HEK293T (cell line): ENCODE data around the gene LITAFD.
"Not testable (repeated sequence)": the region's sequence is repeated elsewhere in the genome, so short reads cannot be mapped to it uniquely, and the experiment has no call there.

Source experiments
- CTCF ChIA-PET: fragments of 350-600 bp; formaldehyde crosslinking; extraction: SDS; loops from one replicate; lab custom pipeline; 2021; ENCODE audit warnings: antibody characterized with exemption, inconsistent platforms; lab: Yijun Ruan, JAX
- POLR2A ChIA-PET: fragments of 350-600 bp; formaldehyde crosslinking; extraction: SDS; loops from one replicate; lab custom pipeline; 2020; ENCODE audit warnings: antibody characterized with exemption, inconsistent platforms; lab: Yijun Ruan, JAX
- DNase-seq: peaks from one replicate; pipeline ENCODE4 v3.0.0; 2012; ENCODE audit warnings: mixed read lengths; ENCODE audit errors: extremely low spot score
- ARNT ChIP-seq: fragments of 450-650 bp; IDR thresholded peaks from 2 replicates; pipeline ENCODE4 v1.6.1; 2017; ENCODE audit warnings: mild to moderate bottlenecking
- BHLHE40 ChIP-seq: fragments of 450-650 bp; IDR thresholded peaks from 2 replicates; pipeline ENCODE4 v1.6.1; 2016; ENCODE audit warnings: mild to moderate bottlenecking, moderate library complexity, borderline replicate concordance
- CTBP1 ChIP-seq: fragments of 450-650 bp; IDR thresholded peaks from 2 replicates; pipeline ENCODE4 v1.6.1; 2016; ENCODE audit warnings: borderline replicate concordance
- ELF4 ChIP-seq: fragments of 450-650 bp; IDR thresholded peaks from 2 replicates; pipeline ENCODE4 v1.6.1; 2017; ENCODE audit warnings: antibody characterized with exemption
- FOXA1 ChIP-seq: fragments of 450-650 bp; IDR thresholded peaks from 2 replicates; pipeline ENCODE4 v1.6.1; 2016; ENCODE audit warnings: mild to moderate bottlenecking
- FOXK2 ChIP-seq: fragments of 450-650 bp; IDR thresholded peaks from 2 replicates; pipeline ENCODE4 v1.6.1; 2016; ENCODE audit warnings: mild to moderate bottlenecking
- FOXM1 ChIP-seq: fragments of 450-650 bp; IDR thresholded peaks from 2 replicates; pipeline ENCODE4 v1.6.1; 2017; ENCODE audit warnings: mild to moderate bottlenecking, borderline replicate concordance
- HDGF ChIP-seq: fragments of 450-650 bp; IDR thresholded peaks from 2 replicates; pipeline ENCODE4 v1.6.1; 2017; ENCODE audit warnings: antibody characterized with exemption, borderline replicate concordance
- L3MBTL2 ChIP-seq: fragments of 450-650 bp; conservative IDR thresholded peaks from 2 replicates; pipeline ENCODE4 v1.6.1; 2016; ENCODE audit warnings: mild to moderate bottlenecking
- LEF1 ChIP-seq: fragments of 450-650 bp; IDR thresholded peaks from 2 replicates; pipeline ENCODE4 v1.6.1; 2017; ENCODE audit warnings: mild to moderate bottlenecking, borderline replicate concordance
- NFRKB ChIP-seq: fragments of 450-650 bp; IDR thresholded peaks from 2 replicates; pipeline ENCODE4 v1.6.1; 2016; ENCODE audit warnings: mild to moderate bottlenecking, moderate library complexity
- SP1 ChIP-seq: fragments of 450-650 bp; IDR thresholded peaks from 2 replicates; pipeline ENCODE4 v1.6.1; 2017
- SUZ12 ChIP-seq: fragments of 450-650 bp; IDR thresholded peaks from 2 replicates; pipeline ENCODE4 v1.6.1; 2016; ENCODE audit warnings: mild to moderate bottlenecking
- TARDBP ChIP-seq: fragments of 450-650 bp; IDR thresholded peaks from 2 replicates; pipeline ENCODE4 v1.6.1; 2016
- ZNF384 ChIP-seq: fragments of 450-650 bp; IDR thresholded peaks from 2 replicates; pipeline ENCODE4 v1.6.1; 2016
- TF ChIP-seq, protein P1 (sequence below): fragments of 450-650 bp; IDR thresholded peaks from 2 replicates; pipeline ENCODE4 v1.6.1; 2016

Gene LITAFD

DNA sequence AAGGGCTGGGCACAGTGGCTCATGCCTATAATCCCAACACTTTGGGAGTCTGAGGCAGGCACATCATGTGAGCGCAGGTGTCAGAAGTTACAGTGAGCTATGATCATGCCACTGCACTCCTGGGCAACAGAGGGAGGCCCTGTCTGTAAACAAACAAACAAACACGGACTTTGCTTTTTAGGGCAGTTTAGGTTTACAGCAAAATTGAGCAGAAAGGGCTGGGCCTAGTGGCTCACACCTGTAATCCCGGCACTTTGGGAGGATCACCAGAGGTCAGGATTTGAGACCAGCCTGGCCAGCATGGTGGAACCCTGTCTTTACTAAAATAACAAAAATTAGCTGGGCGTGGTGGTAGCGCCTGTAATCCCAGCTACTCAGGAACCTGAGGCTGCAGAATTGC, 10.1 kb upstream of the LITAFD start:
- POLR2A ChIA-PET = no interaction called here
- CTCF ChIA-PET = interaction anchor here (2.4 kb wide), 1 partner anchor 8 kb away, joined by 8 read pairs; no protein-coding TSS in a partner anchor
- DNase-seq = no peak
- TF ChIP-seq ELF4 (no peak), HDGF (no peak), CTBP1 (no peak), SUZ12 (no peak), FOXK2 (no peak), ZNF384 (no peak), L3MBTL2 (no peak), FOXM1 (no peak), TARDBP (no peak), FOXA1 (no peak), ARNT (no peak), BHLHE40 (no peak), SP1 (no peak)
- TF ChIP-seq, protein P1, sequence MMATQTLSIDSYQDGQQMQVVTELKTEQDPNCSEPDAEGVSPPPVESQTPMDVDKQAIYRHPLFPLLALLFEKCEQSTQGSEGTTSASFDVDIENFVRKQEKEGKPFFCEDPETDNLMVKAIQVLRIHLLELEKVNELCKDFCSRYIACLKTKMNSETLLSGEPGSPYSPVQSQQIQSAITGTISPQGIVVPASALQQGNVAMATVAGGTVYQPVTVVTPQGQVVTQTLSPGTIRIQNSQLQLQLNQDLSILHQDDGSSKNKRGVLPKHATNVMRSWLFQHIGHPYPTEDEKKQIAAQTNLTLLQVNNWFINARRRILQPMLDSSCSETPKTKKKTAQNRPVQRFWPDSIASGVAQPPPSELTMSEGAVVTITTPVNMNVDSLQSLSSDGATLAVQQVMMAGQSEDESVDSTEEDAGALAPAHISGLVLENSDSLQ = no peak

DNA sequence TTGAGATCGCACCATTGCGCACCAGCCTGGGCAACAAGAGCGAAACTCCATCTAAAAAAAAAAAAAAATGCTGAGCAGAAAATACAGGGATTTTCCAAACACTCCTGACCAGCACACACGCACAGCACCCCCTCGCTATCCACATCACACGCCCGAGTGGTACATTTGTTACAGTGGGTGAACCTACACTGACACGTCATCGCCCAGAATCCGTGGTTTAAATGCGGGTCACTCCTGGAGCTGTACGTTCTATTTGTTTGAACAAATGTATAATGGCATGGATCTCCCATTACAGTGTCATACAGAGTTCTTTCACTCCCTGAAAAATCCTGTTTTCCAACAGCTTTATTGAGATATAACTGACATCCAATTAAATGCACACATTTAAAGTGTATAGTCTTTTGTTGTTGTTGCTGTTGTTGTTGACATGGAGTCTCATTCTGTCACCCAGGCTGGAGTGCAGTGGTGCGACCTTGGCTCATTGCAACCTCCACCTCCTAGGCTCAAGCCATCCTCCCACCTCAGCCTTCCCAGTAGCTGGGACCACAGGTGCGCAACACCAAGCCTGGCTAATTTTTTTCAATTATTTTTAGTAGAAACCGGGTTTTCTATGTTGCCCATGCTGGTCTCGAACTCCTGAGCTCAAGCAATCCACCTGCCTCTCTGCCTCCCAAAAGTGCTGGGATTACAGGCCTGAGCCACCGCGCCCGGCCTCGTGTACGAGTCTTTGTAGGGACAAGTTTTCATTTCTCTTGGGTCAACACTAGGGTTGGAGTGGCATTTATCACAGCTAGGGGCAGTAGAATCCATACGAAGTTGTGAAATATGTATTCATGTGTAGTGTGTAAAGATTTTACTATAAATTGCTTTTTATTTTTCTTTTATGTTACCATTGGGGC, 8.9 kb upstream of the LITAFD start:
- TF ChIP-seq L3MBTL2 = no peak
- TF ChIP-seq SP1 = no peak
- TF ChIP-seq ELF4 = no peak
- no peak for TF ChIP-seq FOXA1
- no peak for TF ChIP-seq ARNT
- no peak for TF ChIP-seq HDGF
- DNase-seq = no peak
- ChIA-PET POLR2A (no interaction called here), CTCF (interaction anchor here (0.8 kb wide), 1 partner anchor 9 kb away, joined by 3 read pairs; no protein-coding TSS in a partner anchor)

DNA sequence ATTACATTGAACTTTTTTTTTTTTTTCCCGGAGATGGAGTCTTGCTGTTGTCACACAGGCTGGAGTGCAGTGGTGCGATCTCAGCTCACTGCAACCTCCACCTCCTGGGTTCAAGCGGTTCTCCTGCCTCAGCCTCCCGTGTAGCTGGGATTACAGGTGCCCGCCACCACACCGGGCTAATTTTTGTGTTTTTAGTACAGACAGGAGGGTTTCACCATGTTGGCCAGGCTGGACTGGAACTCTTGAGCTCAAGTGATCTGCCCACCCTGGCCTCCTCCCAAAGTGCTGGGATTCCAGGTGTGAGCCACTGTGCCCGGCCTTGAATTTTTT, 8.3 kb upstream of the LITAFD start:
- DNase-seq, POLR2A ChIA-PET: not testable (repeated sequence)
- CTCF ChIA-PET = interaction anchor here (0.8 to 1.0 kb wide), 2 partner anchors 10 to 62 kb away, joined by 3 read pairs; no protein-coding TSS in a partner anchor

DNA sequence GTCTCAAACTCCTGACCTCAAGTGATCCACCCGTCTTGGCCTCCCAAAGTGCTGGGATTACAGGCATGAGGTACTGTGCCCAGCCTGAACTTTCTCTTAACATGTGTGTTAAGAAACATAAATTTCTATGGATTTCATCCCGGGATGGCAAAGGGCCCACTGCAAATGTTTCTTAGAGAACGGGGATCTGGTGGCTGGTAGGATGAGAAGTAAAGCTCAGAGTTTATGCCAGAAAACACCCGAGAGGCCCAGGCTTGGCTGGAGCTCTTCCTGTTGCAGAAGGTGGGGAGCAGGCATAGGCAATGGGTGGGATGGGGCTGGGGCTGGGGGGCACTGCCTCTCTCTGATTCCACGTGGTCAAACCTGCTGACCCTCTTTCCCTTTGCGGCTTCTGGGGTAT, 7.8 kb upstream of the LITAFD start:
- no peak for DNase-seq
- ChIA-PET CTCF (interaction anchor here (0.6 to 1.0 kb wide), 2 partner anchors 11 to 61 kb away, joined by 3 read pairs; no protein-coding TSS in a partner anchor), POLR2A (no interaction called here)
- no peak for TF ChIP-seq NFRKB
- no peak for TF ChIP-seq ZNF384
- TF ChIP-seq LEF1 = no peak
- no peak for TF ChIP-seq HDGF
- TF ChIP-seq, protein P1 = no peak
- TF ChIP-seq SUZ12 = no peak
- TF ChIP-seq FOXM1 = no peak
- TF ChIP-seq CTBP1 = no peak
- TF ChIP-seq FOXK2 = no peak
- no peak for TF ChIP-seq ARNT
- TF ChIP-seq L3MBTL2 = no peak
- no peak for TF ChIP-seq SP1
- no peak for TF ChIP-seq ELF4
- TF ChIP-seq FOXA1 = no peak
- no peak for TF ChIP-seq BHLHE40
- TF ChIP-seq TARDBP = no peak

DNA sequence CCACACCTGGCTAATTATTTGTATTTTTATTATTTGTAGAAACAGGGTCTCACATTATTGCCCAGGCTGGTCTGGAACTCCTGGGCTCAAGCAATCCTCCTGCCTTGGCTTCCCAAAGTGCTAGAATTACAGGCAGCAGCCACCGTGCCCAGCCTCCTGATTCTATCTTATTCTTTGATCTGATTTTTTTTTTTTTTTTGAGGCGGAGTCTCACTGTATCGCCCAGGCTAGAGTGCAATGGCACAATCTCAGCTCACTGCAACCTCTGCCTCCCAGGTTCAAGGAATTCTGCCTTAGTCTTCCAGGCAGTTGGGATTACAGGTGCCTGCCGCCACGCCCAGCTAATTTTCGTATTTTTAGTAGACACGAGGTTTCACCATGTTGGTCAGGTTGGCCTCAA, 6.8 kb upstream of the LITAFD start:
- DNase-seq, CTCF ChIA-PET, POLR2A ChIA-PET: not testable (repeated sequence)

DNA sequence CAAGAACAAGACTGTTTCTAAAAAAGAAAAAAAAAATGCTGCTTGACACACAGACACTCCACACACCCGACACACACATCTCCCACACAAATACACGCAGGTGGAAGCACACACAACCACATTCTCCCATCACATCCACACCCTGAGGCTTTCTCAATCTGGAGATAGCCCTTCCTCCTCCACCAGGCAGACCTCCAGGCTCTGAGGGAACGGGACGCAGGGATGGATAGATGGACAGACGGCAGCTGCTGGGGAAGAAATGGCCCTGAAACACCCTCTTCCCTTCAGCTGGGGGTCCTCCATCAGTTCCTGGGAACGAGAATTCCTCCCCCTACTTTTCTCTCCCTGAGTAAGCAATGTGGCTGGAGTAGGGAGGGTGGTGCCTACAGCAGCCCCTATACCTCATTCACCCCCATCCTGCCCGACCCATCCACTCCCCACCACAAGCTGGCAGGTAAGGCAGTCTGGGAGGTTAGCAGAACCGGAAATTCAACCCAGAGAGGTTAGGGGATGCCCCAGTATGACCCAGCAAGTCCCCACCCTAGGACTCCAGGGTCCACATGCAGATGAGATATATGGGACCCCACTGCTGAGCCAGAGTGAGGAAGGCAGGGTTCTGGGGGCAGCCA, 4.1 kb upstream of the LITAFD start:
- ChIA-PET CTCF (no interaction called here), POLR2A (interaction anchor here (1.7 kb wide), 1 partner anchor 9 kb away, joined by 5 read pairs; the partner anchor contains the start of gene CARHSP1)
- TF ChIP-seq ARNT = no peak
- no peak for TF ChIP-seq TARDBP
- TF ChIP-seq LEF1 = no peak
- TF ChIP-seq HDGF = no peak
- TF ChIP-seq FOXK2 = no peak
- TF ChIP-seq FOXA1 = no peak
- no peak for TF ChIP-seq FOXM1
- TF ChIP-seq SP1 = no peak
- no peak for TF ChIP-seq L3MBTL2
- TF ChIP-seq SUZ12 = no peak
- TF ChIP-seq NFRKB = no peak
- TF ChIP-seq, protein P1 = no peak
- no peak for TF ChIP-seq BHLHE40
- no peak for TF ChIP-seq ELF4
- DNase-seq = no peak
